ENCODE measurements around the gene MOCS2.

DNA sequence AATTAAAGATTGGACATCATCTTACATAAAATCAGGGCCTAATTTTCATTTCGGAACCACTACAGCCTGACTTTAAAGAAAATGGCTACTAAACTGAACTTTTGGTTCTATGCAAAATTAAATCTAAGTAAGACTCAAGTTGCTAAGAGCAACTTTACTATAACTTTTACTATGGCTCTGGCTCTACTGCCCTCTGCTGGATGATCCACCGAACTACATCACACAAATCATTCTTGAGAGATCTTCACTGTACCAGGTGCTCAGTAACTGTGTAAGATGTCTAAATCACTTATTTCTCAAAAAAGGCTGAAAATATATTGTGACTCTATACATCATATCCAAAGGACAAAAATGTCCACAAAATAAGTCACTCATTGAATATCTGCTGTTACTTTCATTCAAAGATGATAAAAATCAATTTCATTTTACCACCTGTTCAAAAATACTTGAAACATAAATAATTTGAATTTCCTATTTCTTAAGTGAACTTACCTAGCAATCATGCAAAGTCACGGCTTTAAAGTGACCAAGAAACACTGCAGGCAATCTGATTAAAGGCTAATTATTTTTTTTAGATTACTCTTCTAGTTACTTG is 13.5 kb downstream of the MOCS2 start:
- TF ChIP-seq, protein P1, sequence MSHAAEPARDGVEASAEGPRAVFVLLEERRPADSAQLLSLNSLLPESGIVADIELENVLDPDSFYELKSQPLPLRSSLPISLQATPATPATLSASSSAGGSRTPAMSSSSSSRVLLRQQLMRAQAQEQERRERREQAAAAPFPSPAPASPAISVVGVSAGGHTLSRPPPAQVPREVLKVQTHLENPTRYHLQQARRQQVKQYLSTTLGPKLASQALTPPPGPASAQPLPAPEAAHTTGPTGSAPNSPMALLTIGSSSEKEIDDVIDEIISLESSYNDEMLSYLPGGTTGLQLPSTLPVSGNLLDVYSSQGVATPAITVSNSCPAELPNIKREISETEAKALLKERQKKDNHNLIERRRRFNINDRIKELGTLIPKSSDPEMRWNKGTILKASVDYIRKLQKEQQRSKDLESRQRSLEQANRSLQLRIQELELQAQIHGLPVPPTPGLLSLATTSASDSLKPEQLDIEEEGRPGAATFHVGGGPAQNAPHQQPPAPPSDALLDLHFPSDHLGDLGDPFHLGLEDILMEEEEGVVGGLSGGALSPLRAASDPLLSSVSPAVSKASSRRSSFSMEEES (CRISPR knock-in tag; IDR thresholded peaks at IDR 0.05): no peak
- TF ChIP-seq PHF8 (IDR thresholded peaks at IDR 0.05; ENCODE audit: borderline replicate concordance, low read length) (no peak), POLR2A (conservative IDR thresholded peaks at IDR 0.05) (no peak)
- TF ChIP-seq, protein P2, sequence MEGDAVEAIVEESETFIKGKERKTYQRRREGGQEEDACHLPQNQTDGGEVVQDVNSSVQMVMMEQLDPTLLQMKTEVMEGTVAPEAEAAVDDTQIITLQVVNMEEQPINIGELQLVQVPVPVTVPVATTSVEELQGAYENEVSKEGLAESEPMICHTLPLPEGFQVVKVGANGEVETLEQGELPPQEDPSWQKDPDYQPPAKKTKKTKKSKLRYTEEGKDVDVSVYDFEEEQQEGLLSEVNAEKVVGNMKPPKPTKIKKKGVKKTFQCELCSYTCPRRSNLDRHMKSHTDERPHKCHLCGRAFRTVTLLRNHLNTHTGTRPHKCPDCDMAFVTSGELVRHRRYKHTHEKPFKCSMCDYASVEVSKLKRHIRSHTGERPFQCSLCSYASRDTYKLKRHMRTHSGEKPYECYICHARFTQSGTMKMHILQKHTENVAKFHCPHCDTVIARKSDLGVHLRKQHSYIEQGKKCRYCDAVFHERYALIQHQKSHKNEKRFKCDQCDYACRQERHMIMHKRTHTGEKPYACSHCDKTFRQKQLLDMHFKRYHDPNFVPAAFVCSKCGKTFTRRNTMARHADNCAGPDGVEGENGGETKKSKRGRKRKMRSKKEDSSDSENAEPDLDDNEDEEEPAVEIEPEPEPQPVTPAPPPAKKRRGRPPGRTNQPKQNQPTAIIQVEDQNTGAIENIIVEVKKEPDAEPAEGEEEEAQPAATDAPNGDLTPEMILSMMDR (IDR thresholded peaks at IDR 0.05 in 2 of 3, conservative IDR thresholded peaks at IDR 0.05 in 1 of 3; ENCODE audit: insufficient read depth in 2 of 3, low read depth in 1 of 3, low read length in 3 of 3): peak; percentile 54 to 73 (median 71)
- TF ChIP-seq, protein P3, sequence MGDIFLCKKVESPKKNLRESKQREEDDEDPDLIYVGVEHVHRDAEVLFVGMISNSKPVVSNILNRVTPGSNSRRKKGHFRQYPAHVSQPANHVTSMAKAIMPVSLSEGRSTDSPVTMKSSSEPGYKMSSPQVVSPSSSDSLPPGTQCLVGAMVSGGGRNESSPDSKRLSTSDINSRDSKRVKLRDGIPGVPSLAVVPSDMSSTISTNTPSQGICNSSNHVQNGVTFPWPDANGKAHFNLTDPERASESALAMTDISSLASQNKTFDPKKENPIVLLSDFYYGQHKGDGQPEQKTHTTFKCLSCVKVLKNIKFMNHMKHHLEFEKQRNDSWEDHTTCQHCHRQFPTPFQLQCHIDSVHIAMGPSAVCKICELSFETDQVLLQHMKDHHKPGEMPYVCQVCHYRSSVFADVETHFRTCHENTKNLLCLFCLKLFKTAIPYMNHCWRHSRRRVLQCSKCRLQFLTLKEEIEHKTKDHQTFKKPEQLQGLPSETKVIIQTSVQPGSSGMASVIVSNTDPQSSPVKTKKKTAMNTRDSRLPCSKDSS (IDR thresholded peaks at IDR 0.05; ENCODE audit: low read depth, partially characterized antibody): no peak

Measured in K562 (cell line).